Hepatocyte (in vitro differentiated cells): ENCODE data around the gene MACROD2.

Experiments used
- EZH2 ChIP-seq: fragments of 200-600 bp; sonication (generic); IDR thresholded peaks from 2 replicates; pipeline ENCODE4 v1.6.1; 2016; ENCODE audit warnings: antibody characterized with exemption, mild to moderate bottlenecking, borderline replicate concordance
- TF ChIP-seq, protein P1 (sequence below): fragments of 200-600 bp; sonication (generic); IDR thresholded peaks from 2 replicates; pipeline ENCODE4 v1.5.1; 2016; ENCODE audit warnings: antibody characterized with exemption, mild to moderate bottlenecking; ENCODE audit not compliant: poor library complexity

DNA sequence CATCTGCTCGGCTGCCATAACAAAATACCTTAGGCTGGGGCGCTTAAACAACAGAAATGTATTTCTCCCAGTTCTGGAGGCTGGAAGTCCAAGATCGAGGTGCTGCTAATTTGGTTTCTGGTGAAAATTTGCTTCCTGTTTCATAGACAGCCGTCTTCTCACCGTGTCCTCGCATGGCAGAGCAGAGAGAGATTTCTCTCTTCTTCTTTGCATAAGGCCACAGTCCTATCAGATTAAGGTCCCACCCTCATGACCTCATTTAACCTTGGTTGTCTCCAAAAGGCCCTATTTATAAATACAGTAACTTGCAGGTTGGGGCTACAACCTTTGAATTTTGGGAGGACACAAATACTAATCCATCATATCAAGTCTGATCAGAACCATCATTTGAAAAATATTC is 2033.6 kb downstream of the MACROD2 start:
- TF ChIP-seq, protein P1, sequence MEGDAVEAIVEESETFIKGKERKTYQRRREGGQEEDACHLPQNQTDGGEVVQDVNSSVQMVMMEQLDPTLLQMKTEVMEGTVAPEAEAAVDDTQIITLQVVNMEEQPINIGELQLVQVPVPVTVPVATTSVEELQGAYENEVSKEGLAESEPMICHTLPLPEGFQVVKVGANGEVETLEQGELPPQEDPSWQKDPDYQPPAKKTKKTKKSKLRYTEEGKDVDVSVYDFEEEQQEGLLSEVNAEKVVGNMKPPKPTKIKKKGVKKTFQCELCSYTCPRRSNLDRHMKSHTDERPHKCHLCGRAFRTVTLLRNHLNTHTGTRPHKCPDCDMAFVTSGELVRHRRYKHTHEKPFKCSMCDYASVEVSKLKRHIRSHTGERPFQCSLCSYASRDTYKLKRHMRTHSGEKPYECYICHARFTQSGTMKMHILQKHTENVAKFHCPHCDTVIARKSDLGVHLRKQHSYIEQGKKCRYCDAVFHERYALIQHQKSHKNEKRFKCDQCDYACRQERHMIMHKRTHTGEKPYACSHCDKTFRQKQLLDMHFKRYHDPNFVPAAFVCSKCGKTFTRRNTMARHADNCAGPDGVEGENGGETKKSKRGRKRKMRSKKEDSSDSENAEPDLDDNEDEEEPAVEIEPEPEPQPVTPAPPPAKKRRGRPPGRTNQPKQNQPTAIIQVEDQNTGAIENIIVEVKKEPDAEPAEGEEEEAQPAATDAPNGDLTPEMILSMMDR, result no peak
- TF ChIP-seq EZH2, result no peak
